H1 (cell line): ENCODE data around the gene NBL1.
A peak's percentile ranks its signal among the peaks of the same experiment; 100 is the strongest.

ENCODE experiments used
- CBX5 ChIP-seq: fragments of 300-800, 300-1000 bp; sonication (generic); IDR thresholded peaks from 2 replicates; pipeline ENCODE4 v1.7.1; 2016; ENCODE audit warnings: antibody characterized with exemption, low read length, low read depth
- EP300 ChIP-seq, 2 experiments: IDR thresholded peaks; 1 replicate in 1 of 2; 2 replicates in 1 of 2; pipeline ENCODE4 v1.6.1; 2011 to 2012; ENCODE audit warnings: low read depth in 2 of 2, low read length in 2 of 2, mild to moderate bottlenecking in 2 of 2, borderline replicate concordance in 1 of 2, inconsistent platforms in 1 of 2, moderate library complexity in 1 of 2
- EZH2 ChIP-seq: fragments of 200-600 bp; sonication (generic); IDR thresholded peaks from 2 replicates; pipeline ENCODE4 v1.7.1; 2012; ENCODE audit warnings: low read depth, mild to moderate bottlenecking, moderate library complexity, low read length, inconsistent platforms; ENCODE audit not compliant: severe bottlenecking
- JUN ChIP-seq: IDR thresholded peaks from 2 replicates; pipeline ENCODE4 v1.6.1; 2011; ENCODE audit warnings: low read depth, mild to moderate bottlenecking, improper control_type of control experiment, low read length
- POLR2A ChIP-seq, 2 experiments: IDR thresholded peaks; 1 replicate in 1 of 2; 2 replicates in 1 of 2; pipeline ENCODE4 v1.6.1; 2011; ENCODE audit warnings: low read depth in 2 of 2, low read length in 2 of 2, mild to moderate bottlenecking in 2 of 2; ENCODE audit errors: control extremely low read depth in 1 of 2
- POLR2AphosphoS5 ChIP-seq: IDR thresholded peaks from 2 replicates; pipeline ENCODE4 v1.6.1; 2011; ENCODE audit warnings: low read depth, low read length
- POU5F1 ChIP-seq: IDR thresholded peaks from 2 replicates; pipeline ENCODE4 v1.6.1; 2011; ENCODE audit warnings: low read depth, mild to moderate bottlenecking, low read length, moderate library complexity
- RFX5 ChIP-seq: IDR thresholded peaks from 2 replicates; pipeline ENCODE4 v1.6.1; 2011; ENCODE audit warnings: low read depth, low read length, improper control_type of control experiment, borderline replicate concordance
- RNF2 ChIP-seq: fragments of 200-900, 300-1000 bp; sonication (generic); IDR thresholded peaks from 2 replicates; pipeline ENCODE4 v1.7.1; 2016; ENCODE audit warnings: borderline replicate concordance, low read depth, mild to moderate bottlenecking, antibody characterized with exemption, low read length; ENCODE audit not compliant: poor library complexity, severe bottlenecking; ENCODE audit errors: missing control alignments
- RXRA ChIP-seq: IDR thresholded peaks from 2 replicates; pipeline ENCODE4 v1.6.1; 2011; ENCODE audit warnings: low read depth, mild to moderate bottlenecking, low read length, moderate library complexity; ENCODE audit not compliant: insufficient read depth
- TAF1 ChIP-seq: IDR thresholded peaks from 2 replicates; pipeline ENCODE4 v1.6.1; 2011; ENCODE audit warnings: mild to moderate bottlenecking, low read depth, low read length
- YY1 ChIP-seq: IDR thresholded peaks from 2 replicates; pipeline ENCODE4 v1.6.1; 2011; ENCODE audit warnings: low read depth, mild to moderate bottlenecking, low read length
- TF ChIP-seq, protein P1 (sequence below), 3 experiments: IDR thresholded peaks; 1 replicate in 2 of 3; 2 replicates in 1 of 3; pipeline versions ENCODE4 v1.5.1 to v1.6.1; 2011; ENCODE audit warnings: low read length in 3 of 3, mild to moderate bottlenecking in 3 of 3, inconsistent platforms in 2 of 3, low read depth in 1 of 3, moderate library complexity in 1 of 3; ENCODE audit not compliant: insufficient read depth in 1 of 3; ENCODE audit errors: control extremely low read depth in 1 of 3

DNA sequence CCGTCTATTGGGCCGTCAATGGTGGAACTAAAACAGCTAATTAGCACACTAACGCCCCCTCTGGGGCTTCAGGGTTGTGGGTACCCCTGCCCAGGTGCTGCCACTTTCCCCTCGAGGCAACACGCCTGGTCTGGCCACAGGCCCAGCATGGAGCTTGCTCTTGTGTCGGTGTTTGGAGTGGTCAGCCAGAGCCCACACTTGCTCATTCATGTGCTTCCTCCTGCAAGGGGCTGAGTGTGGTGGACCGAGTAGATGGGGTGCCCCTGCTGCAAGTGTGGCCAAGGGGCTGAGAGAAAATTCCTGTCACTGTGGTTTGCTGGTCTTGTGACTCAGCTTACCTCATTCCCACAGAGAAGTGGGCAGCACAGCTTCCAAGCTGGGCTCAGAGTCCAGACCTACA is 46.2 kb downstream of the NBL1 start:
- no peak for TF ChIP-seq YY1
- TF ChIP-seq, protein P1, sequence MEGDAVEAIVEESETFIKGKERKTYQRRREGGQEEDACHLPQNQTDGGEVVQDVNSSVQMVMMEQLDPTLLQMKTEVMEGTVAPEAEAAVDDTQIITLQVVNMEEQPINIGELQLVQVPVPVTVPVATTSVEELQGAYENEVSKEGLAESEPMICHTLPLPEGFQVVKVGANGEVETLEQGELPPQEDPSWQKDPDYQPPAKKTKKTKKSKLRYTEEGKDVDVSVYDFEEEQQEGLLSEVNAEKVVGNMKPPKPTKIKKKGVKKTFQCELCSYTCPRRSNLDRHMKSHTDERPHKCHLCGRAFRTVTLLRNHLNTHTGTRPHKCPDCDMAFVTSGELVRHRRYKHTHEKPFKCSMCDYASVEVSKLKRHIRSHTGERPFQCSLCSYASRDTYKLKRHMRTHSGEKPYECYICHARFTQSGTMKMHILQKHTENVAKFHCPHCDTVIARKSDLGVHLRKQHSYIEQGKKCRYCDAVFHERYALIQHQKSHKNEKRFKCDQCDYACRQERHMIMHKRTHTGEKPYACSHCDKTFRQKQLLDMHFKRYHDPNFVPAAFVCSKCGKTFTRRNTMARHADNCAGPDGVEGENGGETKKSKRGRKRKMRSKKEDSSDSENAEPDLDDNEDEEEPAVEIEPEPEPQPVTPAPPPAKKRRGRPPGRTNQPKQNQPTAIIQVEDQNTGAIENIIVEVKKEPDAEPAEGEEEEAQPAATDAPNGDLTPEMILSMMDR (IDR thresholded peaks at IDR 0.05; ENCODE audit: control extremely low read depth in 1 of 3, insufficient read depth in 1 of 3, low read depth in 1 of 3, low read length in 3 of 3): peak in 2 of 3 experiments; percentile 20 to 28; a peak in 2 of 4 replicates
- TF ChIP-seq JUN: no peak
- no peak for TF ChIP-seq POLR2A (IDR thresholded peaks at IDR 0.05; ENCODE audit: control extremely low read depth in 1 of 2, low read depth in 2 of 2, low read length in 2 of 2)
- no peak for TF ChIP-seq POLR2AphosphoS5
- no peak for TF ChIP-seq RFX5
- TF ChIP-seq POU5F1: no peak
- no peak for TF ChIP-seq RNF2
- no peak for TF ChIP-seq TAF1
- no peak for TF ChIP-seq EZH2
- TF ChIP-seq EP300 (IDR thresholded peaks at IDR 0.05; ENCODE audit: borderline replicate concordance in 1 of 2, low read depth in 2 of 2, low read length in 2 of 2): no peak
- no peak for TF ChIP-seq CBX5
- no peak for TF ChIP-seq RXRA
